Tibial nerve (tissue), 4 donors: ENCODE data around the gene SLC38A3. TPM values are rescaled to one million over a fixed set of nuclear protein-coding genes. Genes with fewer than 3 reads are reported as not detected.
A peak's percentile ranks its signal among the peaks of the same experiment; 100 is the strongest.

Source experiments
- DNase-seq, 2 donors: peaks; one replicate each; pipeline ENCODE4 v3.0.0-alpha.2; 2019; ENCODE audit warnings: low spot score in 2 of 2
- H3K27ac ChIP-seq, 4 donors: fragments of 200-600 bp; sonication (generic) in 3 of 4; one replicate each; pipeline ENCODE4 v1.5.1; 2017 to 2019; ENCODE audit warnings: mild to moderate bottlenecking in 1 of 4
- H3K27me3 ChIP-seq, 2 donors: fragments of 200-600 bp; sonication (generic) in 1 of 2; one replicate each; pipeline versions ENCODE4 v1.5.1 to v1.6.0; 2017 to 2019
- H3K36me3 ChIP-seq, 3 donors: fragments of 200-600 bp; sonication (generic); one replicate each; pipeline ENCODE4 v1.5.1; 2018 to 2019
- H3K4me1 ChIP-seq, 4 donors: fragments of 200-600 bp; sonication (generic) in 3 of 4; one replicate each; pipeline ENCODE4 v1.5.1; 2017 to 2019
- H3K4me3 ChIP-seq, 4 donors: fragments of 200-600 bp; sonication (generic) in 3 of 4; one replicate each; pipeline ENCODE4 v1.5.1; 2017 to 2019; ENCODE audit warnings: mild to moderate bottlenecking in 1 of 4, moderate library complexity in 1 of 4
- H3K9me3 ChIP-seq, 4 donors: fragments of 200-600 bp; sonication (generic) in 3 of 4; one replicate each; pipeline ENCODE4 v1.5.1; 2017 to 2019
- EP300 ChIP-seq, 2 donors: sonication (generic); formaldehyde crosslinking; IDR thresholded peaks; one replicate each; pipeline ENCODE4 v1.6.1; 2017; ENCODE audit warnings: antibody characterized with exemption in 2 of 2, mild to moderate bottlenecking in 1 of 2
- POLR2A ChIP-seq, 2 donors: fragments of 450-650 bp; IDR thresholded peaks; one replicate each; pipeline ENCODE4 v1.6.1; 2017; ENCODE audit warnings: antibody characterized with exemption in 2 of 2, mild to moderate bottlenecking in 2 of 2, moderate library complexity in 2 of 2
- WGBS, 2 donors: methylation state at CpG; one replicate each; pipeline ENCODE4 v1.1.5; 2018; 5-methylcytosine and 5-hydroxymethylcytosine counted together
- total RNA-seq, 4 donors: library from RNA; depleted of rRNA; stranded (reverse); fragments of >200 nt; gene quantifications; one replicate each; pipeline ENCODE4 v1.1.0, GENCODE V29; 2016
- TF ChIP-seq, protein P1 (sequence below), 5 experiments: fragments of 200-600 bp in 3 of 5; fragments of 450-650 bp in 2 of 5; sonication (generic) in 3 of 5; IDR thresholded peaks; one replicate each; pipeline ENCODE4 v1.5.1; 2016 to 2019; ENCODE audit warnings: antibody characterized with exemption in 5 of 5, mild to moderate bottlenecking in 3 of 5, moderate library complexity in 2 of 5

Gene SLC38A3
- total RNA-seq, 4 donors from 2014 or later, result 0.21 to 8.1 (median 1.5) TPM

DNA sequence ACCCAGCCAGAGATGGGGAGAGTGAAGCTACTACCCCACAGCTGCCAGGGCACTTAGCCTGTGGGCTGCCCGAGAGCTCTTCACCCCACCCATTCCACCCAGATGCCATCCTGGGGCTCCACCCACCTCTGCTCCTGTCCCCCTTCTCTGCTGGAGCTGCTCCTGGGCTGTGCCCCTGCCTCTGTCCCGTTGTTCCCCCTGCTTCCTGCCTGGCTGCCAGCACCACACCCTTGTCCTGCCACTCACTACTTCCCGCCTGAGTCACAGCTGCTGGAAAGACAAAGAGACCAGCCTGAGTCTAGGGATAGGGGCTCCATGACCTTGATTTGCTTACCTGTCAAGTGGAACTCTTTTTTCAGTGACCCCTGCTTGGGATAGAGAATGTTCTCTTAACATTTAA is 43.3 kb downstream of the SLC38A3 start:
- no peak for DNase-seq
- WGBS, 2 donors, result 7 to 18% methylated on average over 3 of the region's 3 CpGs
- Histone ChIP-seq H3K27me3 (no peaks in the 10 kb centered on the region), H3K4me1 (peaks cover 0 to 99% (median 82%) of the 10 kb centered on the region in 4 donors), H3K36me3 (peaks cover 0 to 36% (median 10%) of the 10 kb centered on the region in 3 donors), H3K27ac (peak overlapping the region; percentile 5 to 96 (median 85)), H3K9me3 (no peaks in the 10 kb centered on the region), H3K4me3 (no peak overlapping the region)
- no peak for TF ChIP-seq EP300 (IDR thresholded peaks at IDR 0.05)
- TF ChIP-seq, protein P1, sequence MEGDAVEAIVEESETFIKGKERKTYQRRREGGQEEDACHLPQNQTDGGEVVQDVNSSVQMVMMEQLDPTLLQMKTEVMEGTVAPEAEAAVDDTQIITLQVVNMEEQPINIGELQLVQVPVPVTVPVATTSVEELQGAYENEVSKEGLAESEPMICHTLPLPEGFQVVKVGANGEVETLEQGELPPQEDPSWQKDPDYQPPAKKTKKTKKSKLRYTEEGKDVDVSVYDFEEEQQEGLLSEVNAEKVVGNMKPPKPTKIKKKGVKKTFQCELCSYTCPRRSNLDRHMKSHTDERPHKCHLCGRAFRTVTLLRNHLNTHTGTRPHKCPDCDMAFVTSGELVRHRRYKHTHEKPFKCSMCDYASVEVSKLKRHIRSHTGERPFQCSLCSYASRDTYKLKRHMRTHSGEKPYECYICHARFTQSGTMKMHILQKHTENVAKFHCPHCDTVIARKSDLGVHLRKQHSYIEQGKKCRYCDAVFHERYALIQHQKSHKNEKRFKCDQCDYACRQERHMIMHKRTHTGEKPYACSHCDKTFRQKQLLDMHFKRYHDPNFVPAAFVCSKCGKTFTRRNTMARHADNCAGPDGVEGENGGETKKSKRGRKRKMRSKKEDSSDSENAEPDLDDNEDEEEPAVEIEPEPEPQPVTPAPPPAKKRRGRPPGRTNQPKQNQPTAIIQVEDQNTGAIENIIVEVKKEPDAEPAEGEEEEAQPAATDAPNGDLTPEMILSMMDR (IDR thresholded peaks at IDR 0.05), result no peak
- no peak for TF ChIP-seq POLR2A (IDR thresholded peaks at IDR 0.05)

DNA sequence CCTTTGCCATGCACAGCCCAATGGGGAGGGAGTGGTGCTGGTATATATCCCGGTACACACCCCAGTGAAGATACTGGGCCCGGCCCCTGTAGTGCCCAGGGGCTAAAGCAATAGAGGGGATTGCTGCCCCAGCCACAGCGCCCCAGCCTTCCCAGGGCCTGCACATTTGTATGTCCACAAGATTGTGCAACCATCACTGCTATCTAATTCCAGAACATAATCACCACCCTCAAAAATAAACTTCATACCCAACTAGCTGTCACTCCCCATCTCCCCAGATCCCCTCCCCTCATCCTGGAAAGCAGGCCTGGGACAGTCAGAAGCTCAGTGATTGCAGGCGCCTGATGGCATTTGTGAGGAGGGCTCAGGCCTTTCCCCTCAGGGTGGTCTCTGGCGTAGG is 44.4 kb downstream of the SLC38A3 start:
- WGBS, 2 donors, result 61 to 79% methylated on average over 4 to 5 of the region's 5 CpGs
- Histone ChIP-seq H3K4me1 (peaks cover 0 to 100% (median 83%) of the 10 kb centered on the region in 4 donors), H3K27me3 (no peaks in the 10 kb centered on the region), H3K9me3 (no peaks in the 10 kb centered on the region), H3K36me3 (peaks cover 0 to 47% (median 10%) of the 10 kb centered on the region in 3 donors), H3K27ac (peak overlapping the region in 2 of 4 donors; percentile 84 to 96), H3K4me3 (no peak overlapping the region)
- TF ChIP-seq, protein P1 (IDR thresholded peaks at IDR 0.05), result no peak
- TF ChIP-seq EP300 (IDR thresholded peaks at IDR 0.05) (no peak), POLR2A (IDR thresholded peaks at IDR 0.05) (no peak)
- DNase-seq, result no peak

DNA sequence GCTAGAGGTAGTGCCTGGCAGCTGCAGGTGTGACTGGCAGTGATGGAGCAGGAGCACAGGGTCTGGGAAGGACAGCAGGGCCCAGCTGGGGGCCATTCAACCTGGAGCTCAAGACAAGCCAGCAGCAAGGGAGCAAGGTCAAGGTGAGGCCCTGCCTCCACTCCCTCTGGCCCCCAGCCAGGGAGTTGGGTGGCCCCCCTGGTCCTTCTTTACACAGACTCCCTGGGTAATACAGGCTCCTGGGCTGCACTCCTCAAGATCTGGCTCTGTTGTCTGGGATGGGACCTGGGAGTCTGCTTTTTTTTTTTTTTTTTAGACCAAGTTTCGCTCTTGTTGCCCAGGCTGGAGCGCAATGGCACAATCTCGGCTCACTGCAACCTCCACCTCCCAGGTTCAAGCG is 45.4 kb downstream of the SLC38A3 start:
- TF ChIP-seq EP300 (IDR thresholded peaks at IDR 0.05) (no peak), POLR2A (IDR thresholded peaks at IDR 0.05) (no peak)
- TF ChIP-seq, protein P1 (IDR thresholded peaks at IDR 0.05), result no peak
- Histone ChIP-seq H3K4me3 (no peak overlapping the region), H3K9me3 (no peaks in the 10 kb centered on the region), H3K4me1 (peaks cover 0 to 100% (median 81%) of the 10 kb centered on the region in 4 donors), H3K27ac (peak overlapping the region in 3 of 4 donors; percentile 10 to 96 (median 84)), H3K27me3 (no peaks in the 10 kb centered on the region), H3K36me3 (peaks cover 0 to 58% (median 10%) of the 10 kb centered on the region in 3 donors)
- WGBS, 2 donors, result 94 to 97% methylated on average over 4 of the region's 4 CpGs
- DNase-seq, result no peak

DNA sequence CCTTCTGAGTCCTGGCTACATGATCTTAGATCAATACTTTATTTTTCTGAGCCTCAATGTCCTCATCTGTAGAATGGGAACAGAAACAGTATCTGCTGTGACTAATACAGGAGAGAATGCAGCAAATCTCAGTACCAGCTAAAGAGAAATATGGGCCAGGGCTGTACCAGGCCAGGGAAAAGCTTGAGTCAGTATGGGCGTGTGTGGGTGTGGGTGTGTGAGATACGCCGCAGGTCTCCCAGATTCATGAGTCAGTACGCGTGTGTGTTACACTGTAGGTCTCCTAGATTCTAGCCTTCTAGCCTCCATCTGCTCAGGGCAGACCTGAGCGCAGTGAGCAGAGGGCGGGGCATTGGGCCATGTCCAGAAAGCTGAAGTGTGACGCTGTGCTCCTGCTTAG is 46.1 kb downstream of the SLC38A3 start:
- TF ChIP-seq EP300 (IDR thresholded peaks at IDR 0.05) (no peak), POLR2A (IDR thresholded peaks at IDR 0.05) (no peak)
- TF ChIP-seq, protein P1 (IDR thresholded peaks at IDR 0.05), result no peak
- H3K27ac ChIP-seq, result peak overlapping the region in 3 of 4 donors; percentile 13 to 96 (median 84)
- H3K9me3 ChIP-seq, result no peaks in the 10 kb centered on the region
- peaks cover 0 to 65% (median 12%) of the 10 kb centered on the region in 3 donors for H3K36me3 ChIP-seq
- peaks cover 0 to 99% (median 76%) of the 10 kb centered on the region in 4 donors for H3K4me1 ChIP-seq
- no peaks in the 10 kb centered on the region for H3K27me3 ChIP-seq
- 72% methylated on average over 8 of the region's 8 CpGs for WGBS, 2 donors
- no peak overlapping the region for H3K4me3 ChIP-seq
- DNase-seq, result no peak

DNA sequence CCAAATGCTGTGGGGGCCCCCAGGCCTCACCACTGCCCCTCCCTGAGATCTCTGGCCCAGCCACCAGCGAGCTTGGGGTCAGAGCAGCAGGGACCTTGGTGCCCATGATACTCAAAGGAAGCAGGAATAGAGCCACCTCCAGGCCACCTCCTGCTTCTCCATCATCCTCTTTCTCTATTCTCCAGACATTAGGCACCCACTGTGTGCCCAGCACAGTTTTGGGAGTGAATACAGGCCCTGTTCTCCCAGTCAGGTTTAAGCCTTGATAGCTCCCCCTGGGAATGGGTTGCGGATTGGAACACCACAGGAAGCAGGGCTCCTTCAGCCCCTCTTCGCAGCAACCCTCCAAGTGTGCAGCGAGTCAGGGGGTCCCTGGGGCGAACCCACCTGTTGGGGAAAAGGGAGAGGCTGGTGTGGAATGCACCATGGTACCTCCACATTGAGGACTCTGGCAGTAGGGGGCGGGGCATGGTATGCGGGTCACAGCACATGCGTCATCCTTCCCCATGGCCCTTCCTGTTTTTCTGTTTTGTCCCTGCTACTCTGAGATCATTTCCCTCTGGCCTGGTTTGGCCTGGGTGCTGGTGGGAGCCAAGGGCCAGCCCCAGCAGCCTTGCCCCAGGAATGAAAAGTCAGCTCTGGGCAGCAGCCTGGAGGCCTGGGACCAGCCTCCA is 49.6 kb downstream of the SLC38A3 start:
- Histone ChIP-seq H3K9me3 (no peaks in the 10 kb centered on the region), H3K27me3 (no peaks in the 10 kb centered on the region), H3K36me3 (peaks cover 0 to 78% (median 26%) of the 10 kb centered on the region in 3 donors), H3K4me3 (no peak overlapping the region), H3K27ac (peak overlapping the region; percentile 76 to 98 (median 86)), H3K4me1 (peaks cover 0 to 99% (median 65%) of the 10 kb centered on the region in 4 donors)
- WGBS, 2 donors, result 55 to 63% methylated on average over 8 of the region's 8 CpGs
- DNase-seq, result peak; percentile 63 to 68
- TF ChIP-seq POLR2A (IDR thresholded peaks at IDR 0.05), result peak in 1 of 2 donors; percentile 39
- TF ChIP-seq, protein P1 (IDR thresholded peaks at IDR 0.05), result no peak
- TF ChIP-seq EP300 (IDR thresholded peaks at IDR 0.05), result peak; percentile 40 to 76
